IMR-90 (cell line): ENCODE results near the gene CCDC138. TPM values are rescaled to one million over a fixed set of nuclear protein-coding genes. Genes with fewer than 3 reads are reported as not detected.

Source experiments
- ATAC-seq: fragments of 200-7000 bp; cut with Tn5 transposase; 2 replicates; pipeline ENCODE4 v1.9.1; 2020; ENCODE audit warnings: low read depth, mild to moderate bottlenecking, moderate library complexity
- BruUV-seq: library from RNA; stranded (reverse); fragments of 400-500 nt; replicated peaks from 2 replicates; lab custom pipeline; 2021; lab: Mats Ljungman, UMichigan
- CTCF ChIA-PET: fragments of 300-600 bp; formaldehyde crosslinking; extraction: SDS; loops from one replicate; lab custom pipeline; 2021; ENCODE audit warnings: antibody characterized with exemption; lab: Yijun Ruan, JAX
- POLR2A ChIA-PET: fragments of 300-600 bp; sonication (Branson Sonifier 250); formaldehyde crosslinking; loops from one replicate; lab custom pipeline; 2022; ENCODE audit warnings: antibody characterized with exemption; ENCODE audit not compliant: unreplicated experiment; lab: Charles Lee
- DNase-seq: peaks from one replicate; pipeline ENCODE4 v3.0.0; 2013
- H2AFZ ChIP-seq: replicated peaks from 2 replicates; pipeline ENCODE3; 2013; ENCODE audit warnings: low read length, mild to moderate bottlenecking; ENCODE audit not compliant: poor library complexity
- H2AK5ac ChIP-seq: 2 replicates; pipeline ENCODE4 v1.6.1; 2013; ENCODE audit warnings: low read depth, low read length, inconsistent platforms
- H2AK9ac ChIP-seq: replicated peaks from 2 replicates; pipeline ENCODE3; 2013; ENCODE audit warnings: mild to moderate bottlenecking, low read depth, low read length, moderate library complexity; ENCODE audit not compliant: poor library complexity
- H2BK120ac ChIP-seq: 2 replicates; pipeline ENCODE4 v1.6.1; 2013; ENCODE audit warnings: low read depth, low read length, inconsistent platforms
- H2BK15ac ChIP-seq: 3 replicates; pipeline ENCODE4 v1.6.1; 2013; ENCODE audit warnings: low read depth, low read length, inconsistent platforms
- H2BK20ac ChIP-seq: 2 replicates; pipeline ENCODE4 v1.6.1; 2013; ENCODE audit warnings: low read depth, mild to moderate bottlenecking, inconsistent platforms, low read length, moderate library complexity
- H2BK5ac ChIP-seq: 2 replicates; pipeline ENCODE4 v1.6.1; 2013; ENCODE audit warnings: mild to moderate bottlenecking, low read depth, low read length, inconsistent platforms; ENCODE audit not compliant: poor library complexity, severe bottlenecking
- H3K14ac ChIP-seq: replicated peaks from 2 replicates; pipeline ENCODE4 v1.6.1; 2013; ENCODE audit warnings: low read depth, low read length, inconsistent platforms
- H3K18ac ChIP-seq: 2 replicates; pipeline ENCODE4 v1.6.1; 2013; ENCODE audit warnings: low read depth, low read length, control low read depth
- H3K23ac ChIP-seq: 2 replicates; pipeline ENCODE4 v1.6.1; 2013; ENCODE audit warnings: low read depth, low read length, inconsistent platforms
- H3K27ac ChIP-seq: 2 replicates; pipeline ENCODE4 v1.5.1; 2013; ENCODE audit warnings: mild to moderate bottlenecking, control low read depth, low read length; ENCODE audit not compliant: insufficient read depth
- H3K27me3 ChIP-seq: 2 replicates; pipeline ENCODE4 v1.6.1; 2013; ENCODE audit warnings: low read length; ENCODE audit not compliant: control insufficient read depth, insufficient read depth
- H3K36me3 ChIP-seq: 2 replicates; pipeline ENCODE4 v1.6.1; 2013; ENCODE audit warnings: low read length, mixed read lengths; ENCODE audit not compliant: control insufficient read depth, insufficient read depth
- H3K4ac ChIP-seq: 2 replicates; pipeline ENCODE4 v1.6.1; 2013; ENCODE audit warnings: low read depth, low read length, inconsistent platforms
- H3K4me1 ChIP-seq: 2 replicates; pipeline ENCODE4 v1.6.1; 2013; ENCODE audit warnings: low read length, mixed read lengths; ENCODE audit not compliant: control insufficient read depth, insufficient read depth
- H3K4me2 ChIP-seq: 2 replicates; pipeline ENCODE4 v1.6.1; 2013; ENCODE audit warnings: low read depth, mild to moderate bottlenecking, control low read depth, low read length, moderate library complexity
- H3K4me3 ChIP-seq: 2 replicates; pipeline ENCODE4 v1.5.1; 2013; ENCODE audit warnings: low read depth, mild to moderate bottlenecking, control low read depth, low read length, moderate library complexity; ENCODE audit not compliant: insufficient read depth
- H3K56ac ChIP-seq: 2 replicates; pipeline ENCODE4 v1.6.1; 2013; ENCODE audit warnings: low read length, inconsistent platforms; ENCODE audit not compliant: insufficient read depth; ENCODE audit errors: extremely low read depth
- H3K79me1 ChIP-seq, 2 experiments: 2 replicates each; pipeline ENCODE4 v1.6.1; 2013; ENCODE audit warnings: low read length in 2 of 2, inconsistent platforms in 1 of 2, low read depth in 1 of 2
- H3K9ac ChIP-seq: 2 replicates; pipeline ENCODE4 v1.6.1; 2013; ENCODE audit warnings: low read depth, low read length, control low read depth
- H3K9me1 ChIP-seq: 2 replicates; pipeline ENCODE4 v1.6.1; 2013; ENCODE audit warnings: low read length, inconsistent platforms; ENCODE audit not compliant: insufficient read depth
- H3K9me3 ChIP-seq: 2 replicates; pipeline ENCODE4 v1.6.1; 2013; ENCODE audit warnings: low read length; ENCODE audit not compliant: control insufficient read depth, insufficient read depth
- H4K20me1 ChIP-seq: 2 replicates; pipeline ENCODE4 v1.6.1; 2013; ENCODE audit warnings: low read length, inconsistent platforms; ENCODE audit not compliant: insufficient read depth
- H4K5ac ChIP-seq: 2 replicates; pipeline ENCODE4 v1.6.1; 2013; ENCODE audit warnings: mild to moderate bottlenecking, low read depth, low read length, control low read depth
- H4K8ac ChIP-seq, 2 experiments: 2 replicates each; pipeline ENCODE4 v1.6.1; 2013; ENCODE audit warnings: low read depth in 2 of 2, low read length in 2 of 2, control low read depth in 1 of 2, inconsistent platforms in 1 of 2
- H4K91ac ChIP-seq: 2 replicates; pipeline ENCODE4 v1.6.1; 2013; ENCODE audit warnings: low read depth, low read length, inconsistent platforms; ENCODE audit not compliant: insufficient read depth
- CHD1 ChIP-seq: IDR thresholded peaks from 2 replicates; pipeline ENCODE4 v1.6.1; 2012; ENCODE audit warnings: low read depth, low read length, improper control_type of control experiment
- WGBS, 2 experiments: methylation state at CpG; one replicate each; pipeline versions ENCODE4 v1.1.5 to v1.1.7; 2013; ENCODE audit warnings: missing lambda C conversion rate in 2 of 2; ENCODE audit not compliant: insufficient read length in 1 of 2; ENCODE audit errors: extremely low coverage in 2 of 2; 5-methylcytosine and 5-hydroxymethylcytosine counted together
- dilution Hi-C: fragments of 300-500 bp; cut with HindIII; formaldehyde crosslinking; loops from one replicate; pipeline ENCODE4 v1.14.3; 2018; ENCODE audit warnings: low sequenced_read_pairs; ENCODE audit not compliant: unreplicated experiment
- in situ Hi-C: fragments of 300-500 bp; cut with MboI; formaldehyde crosslinking; loops from 3 replicates; pipeline ENCODE4 v1.14.3; 2019; ENCODE audit warnings: low sequenced_read_pairs, inconsistent platforms, mixed read lengths
- intact Hi-C: fragments of 100-400 bp; cut with micrococcal nuclease; formaldehyde crosslinking; loops from 2 replicates; pipeline ENCODE4 v1.10.0; 2022
- microRNA-seq, 2 experiments: library from miRNA; stranded (forward) in 1 of 2; unstranded in 1 of 2; fragments of 10-50 nt in 1 of 2; fragments of <30 nt in 1 of 2; gene quantifications in 1 of 2; microRNA quantifications in 1 of 2; one replicate each; pipeline versions ENCODE3 to v1.1.0; 2013 to 2020; ENCODE audit not compliant: insufficient read depth in 1 of 2, insufficient read length in 1 of 2, unreplicated experiment in 1 of 2
- polyA plus RNA-seq, 3 experiments: library from polyadenylated mRNA; depleted of rRNA; stranded (reverse); fragments of >200 nt; gene quantifications; 2 replicates each; pipeline ENCODE4 v1.2.3, GENCODE V29; 2012; ENCODE audit warnings: low replicate concordance in 1 of 3
- small RNA-seq, 5 experiments: library from RNA; depleted of rRNA; stranded (forward); fragments of <200 nt; gene quantifications; one replicate each; pipeline ENCODE3, GENCODE V24; 2012
- total RNA-seq: library from RNA; depleted of rRNA; stranded (reverse); fragments of >200 nt; gene quantifications from 2 replicates; pipeline ENCODE4 v1.2.3, GENCODE V29; 2012; rRNA removed

The CCDC138 gene
- total and polyA plus RNA-seq, 2 of the 4 experiments (the other 2 are of a cell fraction): 1.5 to 2.9 TPM

- H3K56ac ChIP-seq: no peak overlapping the region
- ATAC-seq (no peak), DNase-seq (no peak)
- H2BK20ac ChIP-seq: no peak overlapping the region
- H2BK5ac ChIP-seq: no peak overlapping the region
- H2AK5ac ChIP-seq: no peak overlapping the region
- H4K5ac ChIP-seq: no peak overlapping the region
- no peak overlapping the region for H3K18ac ChIP-seq
- no peak overlapping the region for H2BK15ac ChIP-seq
- WGBS, 2 experiments: 65% methylated on average over 3 of the region's 8 CpGs; no CpG with 5 or more reads in 1 of the 2 experiments
- H3K36me3 ChIP-seq: no peaks in the 10 kb centered on the region
- no peak for TF ChIP-seq CHD1
- no peak overlapping the region for H3K9ac ChIP-seq
- no peaks in the 10 kb centered on the region for H3K4me1 ChIP-seq
- peaks cover 82% of the 10 kb centered on the region for H3K27me3 ChIP-seq
- H2BK120ac ChIP-seq: no peak overlapping the region
- ChIA-PET POLR2A (no interaction called here), CTCF (no interaction called here)
- no peak overlapping the region for H2AK9ac ChIP-seq
- dilution Hi-C loops (no loop called here), intact Hi-C loops (loop anchor here (10.0 kb wide), 1 partner anchor 59 kb away; the partner anchor contains the start of gene EDAR), in situ Hi-C loops (no loop called here)
- no TSS peak for BruUV-seq
- no peak overlapping the region for H3K4ac ChIP-seq
- H4K20me1 ChIP-seq: peaks cover 6% of the 10 kb centered on the region; the same call in 1 of the 2 replicates
- H4K91ac ChIP-seq: no peak overlapping the region
- H3K27ac ChIP-seq: no peak overlapping the region
- no peak overlapping the region for H4K8ac ChIP-seq
- no peak overlapping the region for H3K4me2 ChIP-seq
- no peak overlapping the region for H2AFZ ChIP-seq
- no peak overlapping the region for H3K4me3 ChIP-seq
- H3K9me1 ChIP-seq: 0 out of 2 replicates have a peak, but pooled peaks cover 3% of the 10 kb centered on the region
- no peak overlapping the region for H3K23ac ChIP-seq
- no peaks in the 10 kb centered on the region for H3K79me1 ChIP-seq
- H3K9me3 ChIP-seq: no peaks in the 10 kb centered on the region
- H3K14ac ChIP-seq: no peak overlapping the region
Measured at GRCh38 chr2:108925735-108926134, 139.2 kb downstream of the CCDC138 start.

Small RNAs within 50 kb of the gene (microRNA-seq; reads per million reads assigned to microRNA genes)
- not detected for gene AC073415.1 (ENCODE audit: insufficient read depth, insufficient read length)

Small RNAs within 50 kb of the gene (small RNA-seq; reads per million reads assigned to genes)
- gene AC073415.1: 0 reads per million in 5 experiments

Other genes starting within 250 kb of the CCDC138 start
- 64.9 and 95.8 TPM in 2 replicates for gene RANBP2, start 67.3 kb upstream of the CCDC138 start, total RNA-seq
- 7.3 and 9.8 TPM in 2 replicates for gene RANBP2, start 67.3 kb upstream of the CCDC138 start, polyA plus RNA-seq (2012; rRNA removed)
- gene EDAR, start 202.4 kb downstream of the CCDC138 start, total RNA-seq: not detected in 2 replicates
- gene EDAR, start 202.4 kb downstream of the CCDC138 start, polyA plus RNA-seq (2012; rRNA removed): not detected in 2 replicates